Caco-2 (cell line): ENCODE data around the gene IL23R. TPM values are rescaled to one million over a fixed set of nuclear protein-coding genes. Genes with fewer than 3 reads are reported as not detected.

Experiments used
- BruUV-seq: library from RNA; stranded (reverse); fragments of 400-500 nt; replicated peaks from 2 replicates; lab custom pipeline; 2021; lab: Mats Ljungman, UMichigan
- CTCF ChIA-PET: fragments of 300-600 bp; sonication (Branson Sonifier 250); formaldehyde crosslinking; loops from one replicate; lab custom pipeline; 2022; ENCODE audit warnings: antibody characterized with exemption; lab: Charles Lee
- POLR2A ChIA-PET: fragments of 300-600 bp; sonication (Branson Sonifier 250); formaldehyde crosslinking; loops from one replicate; lab custom pipeline; 2022; ENCODE audit warnings: antibody characterized with exemption; lab: Charles Lee
- DNase-seq, 2 experiments: peaks; one replicate each; pipeline versions ENCODE4 v3.0.0 to v3.0.0-alpha.2; 2020 to 2022
- H3K27me3 ChIP-seq: replicated peaks from 2 replicates; pipeline ENCODE4 v1.6.0; 2011; ENCODE audit warnings: low read length; ENCODE audit not compliant: control insufficient read depth, insufficient read depth
- H3K36me3 ChIP-seq: 2 replicates; pipeline ENCODE4 v1.5.1; 2011; ENCODE audit warnings: low read length; ENCODE audit not compliant: control insufficient read depth, insufficient read depth
- H3K4me1 ChIP-seq: fragments of 250-450 bp; sonication (Bioruptor Pico); 2 replicates; pipeline ENCODE4 v1.5.1; 2020; ENCODE audit warnings: mild to moderate bottlenecking
- H3K4me3 ChIP-seq: 2 replicates; pipeline ENCODE4 v1.5.1; 2011; ENCODE audit warnings: low read depth, mild to moderate bottlenecking, control low read depth, low read length
- H3K9me3 ChIP-seq: fragments of 250-450 bp; sonication (Bioruptor Pico); 2 replicates; pipeline ENCODE4 v1.5.1; 2020; ENCODE audit warnings: mild to moderate bottlenecking, moderate library complexity
- H3K27ac Mint-ChIP-seq: one replicate; pipeline ENCODE4 v1.8.0; 2022; ENCODE audit warnings: mixed read lengths; ENCODE audit not compliant: unreplicated experiment
- H3K27me3 Mint-ChIP-seq: one replicate; pipeline ENCODE4 v1.8.0; 2022; ENCODE audit warnings: mixed read lengths; ENCODE audit not compliant: insufficient read depth, unreplicated experiment
- H3K36me3 Mint-ChIP-seq: one replicate; pipeline ENCODE4 v1.8.0; 2022; ENCODE audit warnings: mild to moderate bottlenecking, mixed read lengths; ENCODE audit not compliant: insufficient read depth, unreplicated experiment
- H3K4me1 Mint-ChIP-seq: one replicate; pipeline ENCODE4 v1.8.0; 2022; ENCODE audit warnings: low read depth, mixed read lengths; ENCODE audit not compliant: unreplicated experiment
- H3K4me3 Mint-ChIP-seq: one replicate; pipeline ENCODE4 v1.8.0; 2022; ENCODE audit warnings: mild to moderate bottlenecking, moderate library complexity, mixed read lengths; ENCODE audit not compliant: unreplicated experiment
- H3K9me3 Mint-ChIP-seq: one replicate; pipeline ENCODE4 v1.8.0; 2022; ENCODE audit warnings: mixed read lengths; ENCODE audit not compliant: unreplicated experiment
- intact Hi-C: fragments of 100-400 bp; cut with micrococcal nuclease; formaldehyde crosslinking; loops from one replicate; pipeline ENCODE4 v1.10.0; 2022; ENCODE audit not compliant: unreplicated experiment
- total RNA-seq: library from RNA; stranded (reverse); gene quantifications from 2 replicates; pipeline ENCODE4 v1.2.3, GENCODE V29; 2022
- TF ChIP-seq, protein P1 (sequence below), 2 experiments: fragments of 200-600 bp in 1 of 2; IDR thresholded peaks; 1 replicate in 1 of 2; 2 replicates in 1 of 2; pipeline versions ENCODE4 v1.5.1 to v1.8.0; 2011 to 2022; ENCODE audit warnings: antibody characterized with exemption in 1 of 2, control low read depth in 1 of 2, inconsistent platforms in 1 of 2, low read depth in 1 of 2, low read length in 1 of 2, mild to moderate bottlenecking in 1 of 2, moderate library complexity in 1 of 2; ENCODE audit not compliant: insufficient read depth in 1 of 2, severe bottlenecking in 1 of 2, unreplicated experiment in 1 of 2

IL23R gene
- total RNA-seq, 1 experiment from 2014 or later = not detected

DNA sequence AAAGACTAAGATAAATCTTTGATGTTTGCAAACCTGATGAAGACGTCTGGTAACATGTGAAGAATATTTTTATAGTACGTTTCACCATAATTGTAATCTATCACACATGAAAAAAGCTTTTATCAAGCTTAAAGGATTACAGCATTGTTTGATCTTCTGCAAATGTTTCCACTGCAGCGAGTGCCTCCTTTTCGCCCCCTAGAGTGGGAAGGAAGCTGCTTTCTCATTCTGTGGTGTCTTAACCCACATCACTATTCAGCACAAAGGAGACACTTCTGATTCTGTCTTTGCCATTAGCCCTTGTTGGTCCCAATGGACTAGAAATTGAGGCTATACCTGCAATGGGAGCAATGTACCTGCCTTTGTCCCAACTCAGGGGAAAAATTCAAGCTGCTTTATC, 95.4 kb downstream of the IL23R start:
- intact Hi-C loops = no loop called here
- Histone ChIP-seq H3K4me3 (no peak overlapping the region), H3K36me3 (no peaks in the 10 kb centered on the region), H3K27me3 (no peaks in the 10 kb centered on the region), H3K9me3 (no peaks in the 10 kb centered on the region), H3K4me1 (no peaks in the 10 kb centered on the region; the same call in 1 of the 2 replicates)
- no peak overlapping the region for H3K4me3 Mint-ChIP-seq
- no peaks in the 10 kb centered on the region for H3K9me3 Mint-ChIP-seq
- ChIA-PET POLR2A (no interaction called here), CTCF (no interaction called here)
- H3K27me3 Mint-ChIP-seq = no peaks in the 10 kb centered on the region
- no peaks in the 10 kb centered on the region for H3K4me1 Mint-ChIP-seq
- no peak for DNase-seq
- no TSS peak for BruUV-seq
- TF ChIP-seq, protein P1, sequence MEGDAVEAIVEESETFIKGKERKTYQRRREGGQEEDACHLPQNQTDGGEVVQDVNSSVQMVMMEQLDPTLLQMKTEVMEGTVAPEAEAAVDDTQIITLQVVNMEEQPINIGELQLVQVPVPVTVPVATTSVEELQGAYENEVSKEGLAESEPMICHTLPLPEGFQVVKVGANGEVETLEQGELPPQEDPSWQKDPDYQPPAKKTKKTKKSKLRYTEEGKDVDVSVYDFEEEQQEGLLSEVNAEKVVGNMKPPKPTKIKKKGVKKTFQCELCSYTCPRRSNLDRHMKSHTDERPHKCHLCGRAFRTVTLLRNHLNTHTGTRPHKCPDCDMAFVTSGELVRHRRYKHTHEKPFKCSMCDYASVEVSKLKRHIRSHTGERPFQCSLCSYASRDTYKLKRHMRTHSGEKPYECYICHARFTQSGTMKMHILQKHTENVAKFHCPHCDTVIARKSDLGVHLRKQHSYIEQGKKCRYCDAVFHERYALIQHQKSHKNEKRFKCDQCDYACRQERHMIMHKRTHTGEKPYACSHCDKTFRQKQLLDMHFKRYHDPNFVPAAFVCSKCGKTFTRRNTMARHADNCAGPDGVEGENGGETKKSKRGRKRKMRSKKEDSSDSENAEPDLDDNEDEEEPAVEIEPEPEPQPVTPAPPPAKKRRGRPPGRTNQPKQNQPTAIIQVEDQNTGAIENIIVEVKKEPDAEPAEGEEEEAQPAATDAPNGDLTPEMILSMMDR (IDR thresholded peaks at IDR 0.05; ENCODE audit: insufficient read depth in 1 of 2, low read depth in 1 of 2, low read length in 1 of 2, severe bottlenecking in 1 of 2, unreplicated experiment in 1 of 2) = no peak
- H3K36me3 Mint-ChIP-seq = no peaks in the 10 kb centered on the region
- no peak overlapping the region for H3K27ac Mint-ChIP-seq

DNA sequence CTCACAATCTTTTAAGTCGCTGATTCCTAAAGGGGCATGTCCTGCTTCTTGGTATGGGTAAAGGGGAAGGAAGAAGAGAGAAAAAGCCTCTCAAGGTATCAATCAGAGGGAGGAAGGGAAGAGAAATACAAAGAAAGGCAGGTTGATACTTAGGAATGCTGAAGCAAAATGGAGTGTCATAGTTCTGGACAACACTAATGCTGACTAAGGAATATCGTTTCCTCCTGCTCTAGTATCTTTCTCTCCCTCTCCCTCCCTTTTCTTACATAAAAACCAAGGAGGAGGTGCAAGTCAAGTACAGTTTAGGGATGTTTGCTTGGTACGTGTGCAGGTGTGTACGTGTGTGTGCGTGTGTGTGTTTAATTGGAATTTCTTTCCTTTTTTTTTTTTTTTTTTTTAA, 96.5 kb downstream of the IL23R start:
- Mint-ChIP-seq H3K9me3 (no peaks in the 10 kb centered on the region), H3K27ac (no peak overlapping the region), H3K4me3 (no peak overlapping the region), H3K4me1 (no peaks in the 10 kb centered on the region), H3K36me3 (no peaks in the 10 kb centered on the region), H3K27me3 (no peaks in the 10 kb centered on the region)
- TF ChIP-seq, protein P1 (IDR thresholded peaks at IDR 0.05; ENCODE audit: insufficient read depth in 1 of 2, low read depth in 1 of 2, low read length in 1 of 2, severe bottlenecking in 1 of 2, unreplicated experiment in 1 of 2) = no peak
- ChIA-PET CTCF (no interaction called here), POLR2A (no interaction called here)
- Histone ChIP-seq H3K4me1 (no peaks in the 10 kb centered on the region; the same call in 1 of the 2 replicates), H3K36me3 (no peaks in the 10 kb centered on the region), H3K9me3 (no peaks in the 10 kb centered on the region), H3K27me3 (no peaks in the 10 kb centered on the region), H3K4me3 (no peak overlapping the region)
- no TSS peak for BruUV-seq
- intact Hi-C loops = no loop called here
- DNase-seq = no peak

DNA sequence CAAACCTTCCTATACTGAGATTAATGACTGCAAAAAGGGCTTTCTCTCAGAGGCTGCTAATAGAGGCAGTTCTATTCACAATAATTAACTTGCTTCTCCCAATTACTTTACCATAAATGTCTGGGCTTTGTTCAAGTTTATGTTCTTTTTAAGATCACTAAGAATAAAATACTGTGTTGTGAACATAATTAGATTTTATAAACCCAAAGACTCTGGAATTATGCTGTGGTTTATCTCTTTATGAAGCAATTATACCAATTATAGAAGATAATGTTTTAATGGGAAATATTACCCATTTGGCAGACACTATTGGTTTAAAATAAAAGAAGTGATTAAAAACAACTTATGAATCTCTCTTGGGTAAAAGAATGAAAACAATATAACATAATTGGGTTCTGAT, 97.9 kb downstream of the IL23R start:
- Mint-ChIP-seq H3K4me1 (no peaks in the 10 kb centered on the region), H3K4me3 (no peak overlapping the region), H3K9me3 (no peaks in the 10 kb centered on the region), H3K27ac (no peak overlapping the region), H3K27me3 (no peaks in the 10 kb centered on the region), H3K36me3 (no peaks in the 10 kb centered on the region)
- POLR2A ChIA-PET = no interaction called here
- Histone ChIP-seq H3K4me3 (no peak overlapping the region), H3K36me3 (no peaks in the 10 kb centered on the region), H3K27me3 (no peaks in the 10 kb centered on the region), H3K9me3 (no peaks in the 10 kb centered on the region), H3K4me1 (no peaks in the 10 kb centered on the region; the same call in 1 of the 2 replicates)
- no peak for DNase-seq
- CTCF ChIA-PET = no interaction called here
- TF ChIP-seq, protein P1 (IDR thresholded peaks at IDR 0.05; ENCODE audit: insufficient read depth in 1 of 2, low read depth in 1 of 2, low read length in 1 of 2, severe bottlenecking in 1 of 2, unreplicated experiment in 1 of 2) = no peak
- no TSS peak for BruUV-seq
- intact Hi-C loops = no loop called here
